SK-N-SH (cell line): ENCODE measurements around the gene KNDC1.

Experiments used
- CTCF ChIP-seq: fragments of 200-600 bp; sonication (generic); IDR thresholded peaks from 2 replicates; pipeline ENCODE4 v1.6.1; 2017; ENCODE audit warnings: antibody characterized with exemption, mild to moderate bottlenecking, moderate library complexity
- EP300 ChIP-seq, 2 experiments: IDR thresholded peaks; 2 replicates each; pipeline versions ENCODE4 v1.4.0 to v1.6.1; 2012; ENCODE audit warnings: borderline replicate concordance in 1 of 2, low read depth in 1 of 2, low read length in 1 of 2

GRCh38 chr10:133205146-133205545 lies 45.1 kb downstream of the KNDC1 start:
- TF ChIP-seq CTCF (no peak), EP300 (IDR thresholded peaks at IDR 0.05; ENCODE audit: borderline replicate concordance in 1 of 2, low read depth in 1 of 2, low read length in 1 of 2) (no peak)
